Keratinocyte (primary cell): ENCODE results near the gene MYO16.

ENCODE experiments used
- EZH2 ChIP-seq: IDR thresholded peaks from one replicate; pipeline ENCODE4 v1.6.1; 2012; ENCODE audit warnings: inconsistent platforms, mild to moderate bottlenecking, low read length, moderate library complexity
- TF ChIP-seq, protein P1 (sequence below), 3 experiments: IDR thresholded peaks in 1 of 3; conservative IDR thresholded peaks in 1 of 3; optimal IDR thresholded peaks in 1 of 3; 2 replicates in 2 of 3; 3 replicates in 1 of 3; pipeline versions ENCODE3 to v1.5.1; 2011; ENCODE audit warnings: low read length in 3 of 3, mild to moderate bottlenecking in 3 of 3, moderate library complexity in 2 of 3, control low read depth in 1 of 3, inconsistent platforms in 1 of 3; ENCODE audit not compliant: insufficient read depth in 2 of 3; ENCODE audit errors: extremely low read depth in 1 of 3

DNA sequence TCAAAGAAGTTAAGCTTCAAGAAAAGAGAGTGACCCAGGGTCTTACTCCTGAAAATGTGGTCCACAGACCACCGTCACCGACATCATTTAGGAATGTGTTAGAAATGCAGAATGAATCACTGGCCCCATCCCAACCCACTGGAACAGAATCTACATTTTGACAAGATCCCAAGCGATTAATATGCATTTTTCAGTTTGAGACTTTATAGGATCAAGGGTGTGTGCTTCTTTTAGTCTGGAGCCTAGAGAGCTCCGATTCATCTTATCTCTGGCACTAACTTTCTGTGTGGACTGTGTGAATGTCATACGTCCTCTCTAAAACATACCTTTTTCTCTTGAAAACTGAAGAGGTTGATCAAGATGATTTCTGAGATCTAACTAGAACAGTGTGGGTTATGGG lies 484.8 kb downstream of the MYO16 start:
- TF ChIP-seq, protein P1, sequence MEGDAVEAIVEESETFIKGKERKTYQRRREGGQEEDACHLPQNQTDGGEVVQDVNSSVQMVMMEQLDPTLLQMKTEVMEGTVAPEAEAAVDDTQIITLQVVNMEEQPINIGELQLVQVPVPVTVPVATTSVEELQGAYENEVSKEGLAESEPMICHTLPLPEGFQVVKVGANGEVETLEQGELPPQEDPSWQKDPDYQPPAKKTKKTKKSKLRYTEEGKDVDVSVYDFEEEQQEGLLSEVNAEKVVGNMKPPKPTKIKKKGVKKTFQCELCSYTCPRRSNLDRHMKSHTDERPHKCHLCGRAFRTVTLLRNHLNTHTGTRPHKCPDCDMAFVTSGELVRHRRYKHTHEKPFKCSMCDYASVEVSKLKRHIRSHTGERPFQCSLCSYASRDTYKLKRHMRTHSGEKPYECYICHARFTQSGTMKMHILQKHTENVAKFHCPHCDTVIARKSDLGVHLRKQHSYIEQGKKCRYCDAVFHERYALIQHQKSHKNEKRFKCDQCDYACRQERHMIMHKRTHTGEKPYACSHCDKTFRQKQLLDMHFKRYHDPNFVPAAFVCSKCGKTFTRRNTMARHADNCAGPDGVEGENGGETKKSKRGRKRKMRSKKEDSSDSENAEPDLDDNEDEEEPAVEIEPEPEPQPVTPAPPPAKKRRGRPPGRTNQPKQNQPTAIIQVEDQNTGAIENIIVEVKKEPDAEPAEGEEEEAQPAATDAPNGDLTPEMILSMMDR (optimal IDR thresholded peaks at IDR 0.05 in 1 of 3, IDR thresholded peaks at IDR 0.05 in 1 of 3, conservative IDR thresholded peaks at IDR 0.05 in 1 of 3; ENCODE audit: extremely low read depth in 1 of 3, insufficient read depth in 2 of 3, low read length in 3 of 3) = no peak
- no peak for TF ChIP-seq EZH2
